ENCODE results near the gene DCLK1.

DCLK1 gene

GRCh38 chr13:36038785-36039555 lies 92.2 kb downstream of the DCLK1 start:
- DNase-seq (ENCODE audit: low read depth in 2 of 2) = no peak

DNA sequence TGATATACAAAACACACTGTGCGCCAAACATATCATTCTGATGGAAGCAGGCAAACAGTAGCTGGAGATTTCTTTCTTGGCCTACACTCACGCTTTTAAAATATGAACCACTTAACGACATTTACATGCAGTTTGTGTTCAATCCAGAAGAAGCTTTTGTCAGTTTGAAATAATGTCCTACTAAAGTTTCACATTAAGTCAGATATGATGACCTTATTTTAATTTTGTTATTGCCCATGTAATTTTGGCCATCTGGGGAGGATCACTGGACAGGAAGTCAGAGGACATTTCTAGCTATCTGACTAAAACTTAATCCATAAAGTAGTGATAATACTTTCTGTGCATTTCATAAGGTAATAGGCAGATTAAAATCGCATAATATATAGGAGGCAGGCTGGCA lies 98.1 kb downstream of the DCLK1 start:
- no peak for DNase-seq (ENCODE audit: low read depth in 2 of 2)

GRCh38 chr13:36031490-36031889 lies 99.7 kb downstream of the DCLK1 start:
- no peak for DNase-seq (ENCODE audit: low read depth in 2 of 2)

- DNase-seq (ENCODE audit: low read depth in 2 of 2) = no peak
These were observed 100.4 kb downstream of the DCLK1 start for GRCh38 chr13:36030670-36031331.

GRCh38 chr13:36029166-36029565 lies 102.0 kb downstream of the DCLK1 start:
- no peak for DNase-seq (ENCODE audit: low read depth in 2 of 2)

DNA sequence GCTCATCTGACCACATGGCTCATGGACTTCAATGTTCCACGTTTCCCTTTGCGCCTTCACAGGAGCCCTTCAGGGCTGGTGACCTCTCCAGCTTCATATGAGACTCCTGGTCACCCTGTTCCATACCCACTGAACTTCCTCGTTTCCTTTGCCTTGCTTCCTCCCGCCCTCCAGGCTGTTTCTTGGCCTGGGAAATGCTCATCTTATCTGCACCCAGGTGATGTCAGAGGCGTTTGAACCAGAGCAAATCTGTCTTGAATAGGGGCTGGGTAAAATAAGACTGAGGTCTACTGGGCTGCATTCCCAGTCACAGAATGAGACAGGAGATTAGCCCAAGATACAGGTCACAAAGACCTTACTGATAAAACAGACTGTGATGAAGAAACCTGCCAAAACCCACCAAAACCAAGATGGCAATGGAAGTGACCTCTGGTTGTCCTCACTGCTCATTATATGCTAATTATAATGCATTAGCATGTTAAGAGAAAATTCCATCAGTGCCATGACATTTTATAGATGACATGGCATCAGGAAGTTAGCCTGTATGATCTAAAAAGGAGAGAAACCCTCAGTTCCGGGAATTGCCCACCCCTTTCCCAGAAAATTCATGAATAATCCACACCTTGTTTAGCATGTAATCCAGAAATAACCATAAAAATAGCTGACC lies 102.7 kb downstream of the DCLK1 start:
- DNase-seq (ENCODE audit: low read depth in 2 of 2) = no peak

GRCh38 chr13:36026531-36026930 lies 104.7 kb downstream of the DCLK1 start:
- no peak for DNase-seq (ENCODE audit: low read depth in 2 of 2)

DNA sequence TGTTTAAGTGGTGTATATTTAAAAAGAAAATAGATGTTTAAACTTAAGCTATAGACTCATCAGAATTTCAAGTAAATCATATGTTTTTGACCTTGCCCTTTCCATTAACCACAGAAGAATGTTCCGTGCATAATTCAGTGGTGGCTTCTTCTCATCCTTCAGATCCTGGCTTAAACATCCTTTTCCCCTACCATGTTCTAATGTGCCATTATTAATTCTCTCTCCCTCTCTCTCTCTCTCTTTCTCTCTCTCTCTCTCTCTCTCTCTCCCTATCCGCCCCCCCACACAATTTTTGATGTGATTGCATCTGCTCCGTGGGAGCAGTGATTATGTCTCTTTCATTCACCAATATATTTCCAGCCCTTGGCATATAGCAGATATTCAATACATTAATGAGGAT lies 116.4 kb downstream of the DCLK1 start:
- no peak for DNase-seq (ENCODE audit: low read depth in 2 of 2)

DNA sequence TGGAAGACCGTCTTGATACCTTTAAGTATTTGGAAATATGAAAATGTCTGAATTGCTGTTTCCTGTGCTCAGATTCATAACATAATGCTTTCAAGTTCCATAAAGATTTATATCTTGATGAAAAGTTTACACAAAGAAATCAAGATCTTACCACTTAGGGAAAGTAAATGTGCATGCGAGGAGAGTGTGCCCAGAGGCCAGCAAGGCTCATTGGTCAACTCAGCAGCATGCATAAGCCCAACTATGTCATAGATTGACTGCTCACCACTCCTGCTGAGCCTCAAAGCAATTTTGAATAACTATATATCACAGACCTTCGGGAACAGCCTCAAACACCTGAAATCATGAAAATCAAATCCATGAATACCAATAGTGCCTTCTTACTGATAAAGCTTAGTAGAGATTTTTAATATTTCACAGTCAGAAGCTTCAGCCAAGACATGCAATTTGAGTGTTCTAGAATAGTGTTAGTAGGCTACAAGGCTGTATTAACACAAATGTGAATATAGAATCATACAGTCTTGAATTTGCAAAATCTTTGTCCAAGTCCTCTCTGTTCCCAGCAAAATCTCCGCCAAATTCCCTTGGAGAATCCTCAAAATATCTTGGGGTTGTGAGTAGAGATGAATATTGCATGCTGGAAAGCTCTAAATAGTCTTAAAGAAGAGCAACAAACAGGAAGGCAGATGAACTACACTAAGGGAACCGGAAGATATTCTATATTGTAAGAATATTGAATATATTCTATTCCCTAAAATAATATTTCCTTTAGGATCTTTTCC lies 124.1 kb downstream of the DCLK1 start:
- no peak for DNase-seq (ENCODE audit: low read depth in 2 of 2)

DNA sequence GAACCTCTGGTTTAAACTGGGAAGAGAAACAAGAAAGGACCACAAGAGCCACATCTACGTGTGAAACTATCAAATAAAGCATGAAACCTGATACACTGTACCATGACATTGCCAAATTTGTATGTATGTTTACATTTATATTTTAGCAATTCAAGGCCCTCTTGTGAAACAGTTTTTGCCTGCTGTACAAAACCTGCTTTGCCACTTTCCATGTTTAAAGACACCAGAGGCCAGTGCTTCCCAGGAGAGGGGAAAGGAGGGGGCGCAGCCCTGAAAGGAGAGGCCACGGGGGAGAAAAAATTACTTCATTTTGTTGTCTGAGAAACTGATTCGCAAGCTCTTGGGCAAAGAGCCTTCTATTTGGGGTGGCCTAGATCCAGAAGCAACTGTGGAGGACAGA lies 124.8 kb downstream of the DCLK1 start:
- no peak for DNase-seq (ENCODE audit: low read depth in 2 of 2)

- no peak for DNase-seq (ENCODE audit: low read depth in 2 of 2)
These were observed 129.6 kb downstream of the DCLK1 start for GRCh38 chr13:36001561-36001960.

GRCh38 chr13:36000028-36000427 lies 131.2 kb downstream of the DCLK1 start:
- DNase-seq (ENCODE audit: low read depth in 2 of 2) = no peak

- no peak for DNase-seq (ENCODE audit: low read depth in 2 of 2)
These were observed 134.8 kb downstream of the DCLK1 start for GRCh38 chr13:35996360-35996759.

DNA sequence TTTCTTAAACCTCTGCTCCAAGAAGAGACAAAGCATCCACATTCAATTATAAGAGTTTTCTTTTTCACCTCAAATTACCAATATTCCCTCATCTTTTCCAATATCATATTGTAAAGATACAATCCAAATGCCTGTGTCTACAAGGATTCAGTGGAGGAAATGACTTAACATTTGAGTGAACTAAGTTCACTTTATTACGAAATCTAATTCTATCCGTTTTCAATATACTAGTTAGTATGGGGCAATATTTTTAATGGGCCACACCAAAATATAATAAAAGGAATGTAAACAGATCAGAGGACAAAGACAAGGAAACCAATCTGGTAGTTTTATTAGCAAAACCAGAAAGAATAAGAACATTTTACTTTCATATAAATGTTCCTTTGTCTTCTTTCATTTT lies 136.0 kb downstream of the DCLK1 start:
- DNase-seq (ENCODE audit: low read depth in 2 of 2) = no peak

GRCh38 chr13:35994131-35994966 lies 136.8 kb downstream of the DCLK1 start:
- no peak for DNase-seq (ENCODE audit: low read depth in 2 of 2)

- DNase-seq (ENCODE audit: low read depth in 2 of 2) = no peak
These were observed 137.5 kb downstream of the DCLK1 start for GRCh38 chr13:35993686-35994085.

- no peak for DNase-seq (ENCODE audit: low read depth in 2 of 2)
These were observed 138.2 kb downstream of the DCLK1 start for GRCh38 chr13:35992964-35993363.

- DNase-seq (ENCODE audit: low read depth in 2 of 2) = no peak
These were observed 141.0 kb downstream of the DCLK1 start for GRCh38 chr13:35990196-35990595.

DNA sequence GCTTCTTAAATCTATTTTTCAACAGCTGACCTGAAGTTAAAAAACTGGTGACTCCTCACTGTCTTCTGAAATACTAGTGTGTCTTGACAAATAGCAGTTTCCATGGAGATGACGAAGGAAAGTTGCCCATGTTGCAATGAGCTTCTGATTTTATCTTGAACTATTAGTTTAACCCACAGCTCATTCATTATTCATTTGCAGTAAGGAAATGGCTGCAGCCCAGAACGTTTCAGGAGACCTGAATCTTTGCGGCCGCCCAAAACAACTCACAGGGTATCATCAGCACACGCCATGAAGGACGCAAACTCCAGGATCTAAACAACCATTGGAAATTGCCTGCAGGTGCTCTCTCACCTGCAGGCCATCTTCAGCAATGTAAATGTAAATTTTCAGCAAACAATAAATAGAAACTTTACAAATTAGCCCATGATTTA lies 142.5 kb downstream of the DCLK1 start:
- no peak for DNase-seq (ENCODE audit: low read depth in 2 of 2)

- DNase-seq (ENCODE audit: low read depth in 2 of 2) = no peak
These were observed 143.3 kb downstream of the DCLK1 start for GRCh38 chr13:35987572-35988513.
